ENCODE results near the gene ASIC3. TPM values are rescaled to one million over a fixed set of nuclear protein-coding genes. Genes with fewer than 3 reads are reported as not detected.

Gene ASIC3
- total and polyA plus RNA-seq, 2 donors (not counting 3 experiments of a cell fraction or from before 2014, with no cell fraction given) = 0.69 to 0.70 TPM

GRCh38 chr7:151056283-151056665, 7.9 kb downstream of the ASIC3 start:
- intact Hi-C loops (cut with micrococcal nuclease) (no loop called here), dilution Hi-C loops (cut with MboI; ENCODE audit: extremely low pct_ligation_motif_present, low sequenced_read_pairs) (no loop called here)
- H3K4me3 ChIP-seq (replicated peaks in 1 of 3; ENCODE audit: insufficient read depth in 1 of 3, low read depth in 1 of 3, low read length in 3 of 3) = no peak overlapping the region
- no peaks in the 10 kb centered on the region for H4K20me1 ChIP-seq (replicated peaks; ENCODE audit: control insufficient read depth, extremely low read depth, insufficient read depth, low read length)
- FAIRE-seq = no peak
- no peaks in the 10 kb centered on the region for H3K27me3 ChIP-seq (ENCODE audit: control insufficient read depth in 2 of 2, insufficient read depth in 2 of 2, low read length in 2 of 2)
- H3K9me3 ChIP-seq (replicated peaks; ENCODE audit: control insufficient read depth, insufficient read depth, low read length) = no peaks in the 10 kb centered on the region
- TF ChIP-seq GATA2 (IDR thresholded peaks at IDR 0.05; ENCODE audit: insufficient read depth, insufficient read length, low read depth, low read length) (no peak), MYC (IDR thresholded peaks at IDR 0.05; ENCODE audit: low read depth, low read length) (no peak), EZH2 (IDR thresholded peaks at IDR 0.05; ENCODE audit: borderline replicate concordance, low read depth, low read length, severe bottlenecking) (no peak), POLR2AphosphoS5 (IDR thresholded peaks at IDR 0.05; ENCODE audit: insufficient read depth, low read depth, low read length) (no peak), MAX (IDR thresholded peaks at IDR 0.05; ENCODE audit: insufficient read depth, insufficient read length) (no peak), JUN (IDR thresholded peaks at IDR 0.05; ENCODE audit: borderline replicate concordance, insufficient read depth, insufficient read length, low read depth) (no peak), POLR2A (IDR thresholded peaks at IDR 0.05; ENCODE audit: low read depth, low read length) (no peak), CTCF (IDR thresholded peaks at IDR 0.05; ENCODE audit: extremely low read depth in 1 of 2, insufficient read depth in 1 of 2, low read depth in 1 of 2, low read length in 2 of 2) (no peak), FOS (IDR thresholded peaks at IDR 0.05; ENCODE audit: borderline replicate concordance, insufficient read depth, low read length) (no peak)
- no TSS peak for BruUV-seq (replicated peaks)
- peaks cover 26% of the 10 kb centered on the region for H3K4me1 ChIP-seq (ENCODE audit: control insufficient read depth, extremely low read depth, insufficient read depth, low read length)
- POLR2A ChIA-PET = no interaction called here
- CTCF ChIA-PET = no interaction called here
- no peak overlapping the region for H3K27ac ChIP-seq (ENCODE audit: insufficient read depth, low read depth, low read length)
- no peak overlapping the region for H3K4me2 ChIP-seq (ENCODE audit: insufficient read depth, low read length)
- no peak overlapping the region for H3K9ac ChIP-seq (replicated peaks; ENCODE audit: extremely low read depth, insufficient read depth, low read length)
- H3K36me3 ChIP-seq (ENCODE audit: control insufficient read depth in 2 of 2, extremely low read depth in 1 of 2, insufficient read depth in 2 of 2, low read length in 2 of 2) = no peaks in the 10 kb centered on the region
- no peak overlapping the region for H2AFZ ChIP-seq (ENCODE audit: low read depth, low read length)
- peaks cover 16% of the 10 kb centered on the region for H3K79me2 ChIP-seq (ENCODE audit: control insufficient read depth, insufficient read depth, low read length)
- DNase-seq (ENCODE audit: low read depth, low spot score) = no peak
- no peaks in the 10 kb centered on the region for H3K9me1 ChIP-seq (replicated peaks; ENCODE audit: control insufficient read depth, extremely low read depth, insufficient read depth, low read length)

Measured in endothelial cell of umbilical vein (primary cell).